ENCODE measurements around the gene PPIH.
"Not testable (repeated sequence)": the region's sequence is repeated elsewhere in the genome, so short reads cannot be mapped to it uniquely, and the experiment has no call there.

PPIH gene

GRCh38 chr1:42682484-42682738 lies 24.2 kb downstream of the PPIH start:
- not testable (repeated sequence) for DNase-seq (ENCODE audit: low spot score)

- DNase-seq (ENCODE audit: low spot score) = peak; percentile 63
These were observed 24.7 kb downstream of the PPIH start for GRCh38 chr1:42682739-42683531.

GRCh38 chr1:42684139-42684538 lies 25.9 kb downstream of the PPIH start:
- no peak for DNase-seq (ENCODE audit: low spot score)

- DNase-seq (ENCODE audit: low spot score) = no peak
These were observed 28.2 kb downstream of the PPIH start for GRCh38 chr1:42686418-42686817.

GRCh38 chr1:42689912-42690311 lies 31.7 kb downstream of the PPIH start:
- DNase-seq (ENCODE audit: low spot score) = no peak

- no peak for DNase-seq (ENCODE audit: low spot score)
These were observed 32.4 kb downstream of the PPIH start for GRCh38 chr1:42690477-42691156.

GRCh38 chr1:42691157-42691498 lies 32.9 kb downstream of the PPIH start:
- no peak for DNase-seq (ENCODE audit: low spot score)

- no peak for DNase-seq (ENCODE audit: low spot score)
These were observed 34.2 kb downstream of the PPIH start for GRCh38 chr1:42692461-42692860.

- no peak for DNase-seq (ENCODE audit: low spot score)
These were observed 34.7 kb downstream of the PPIH start for GRCh38 chr1:42692911-42693310.

- DNase-seq (ENCODE audit: low spot score) = no peak
These were observed 40.0 kb downstream of the PPIH start for GRCh38 chr1:42698081-42698813.

- no peak for DNase-seq (ENCODE audit: low spot score)
These were observed 41.8 kb downstream of the PPIH start for GRCh38 chr1:42700006-42700405.

- no peak for DNase-seq (ENCODE audit: low spot score)
These were observed 45.8 kb downstream of the PPIH start for GRCh38 chr1:42703888-42704464.

GRCh38 chr1:42712808-42713207 lies 54.6 kb downstream of the PPIH start:
- not testable (repeated sequence) for DNase-seq (ENCODE audit: low spot score)

- DNase-seq (ENCODE audit: low spot score) = no peak
These were observed 55.1 kb downstream of the PPIH start for GRCh38 chr1:42713293-42713692.

- not testable (repeated sequence) for DNase-seq (ENCODE audit: low spot score)
These were observed 56.2 kb downstream of the PPIH start for GRCh38 chr1:42714441-42714840.

- no peak for DNase-seq (ENCODE audit: low spot score)
These were observed 62.6 kb downstream of the PPIH start for GRCh38 chr1:42720868-42721267.

GRCh38 chr1:42721926-42722325 lies 63.7 kb downstream of the PPIH start:
- no peak for DNase-seq (ENCODE audit: low spot score)

GRCh38 chr1:42722403-42722802 lies 64.2 kb downstream of the PPIH start:
- not testable (repeated sequence) for DNase-seq (ENCODE audit: low spot score)

GRCh38 chr1:42723511-42723910 lies 65.3 kb downstream of the PPIH start:
- DNase-seq (ENCODE audit: low spot score) = no peak

- not testable (repeated sequence) for DNase-seq (ENCODE audit: low spot score)
These were observed 67.6 kb downstream of the PPIH start for GRCh38 chr1:42725820-42726219.

Measured in hepatic stellate cell (primary cell).